Measurements from ENCODE around the gene UBE2E2.
"Not testable (repeated sequence)": the region's sequence is repeated elsewhere in the genome, so short reads cannot be mapped to it uniquely, and the experiment has no call there.

UBE2E2 gene

DNA sequence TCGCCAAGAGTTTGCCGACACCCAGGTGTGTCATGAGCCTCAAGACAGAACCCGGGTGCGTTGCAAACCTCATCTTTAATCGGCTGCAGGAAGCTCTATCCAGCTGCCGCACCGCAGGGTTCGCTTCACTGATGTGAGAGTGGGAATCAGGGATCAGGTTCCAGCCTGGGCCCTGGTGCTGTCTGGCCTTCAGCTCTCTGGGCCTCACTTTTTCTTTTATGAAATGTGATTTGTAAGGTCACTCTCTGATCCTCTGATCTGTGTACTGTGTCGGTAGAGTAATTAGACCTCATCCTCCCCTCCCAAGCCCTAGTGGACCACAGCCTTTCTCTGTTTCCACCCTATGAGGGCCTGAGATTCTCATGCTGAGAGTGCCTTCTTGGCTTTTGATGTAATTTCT is 399.8 kb downstream of the UBE2E2 start:
- no peak for DNase-seq (ENCODE audit: low spot score)
- TF ChIP-seq, protein P1, sequence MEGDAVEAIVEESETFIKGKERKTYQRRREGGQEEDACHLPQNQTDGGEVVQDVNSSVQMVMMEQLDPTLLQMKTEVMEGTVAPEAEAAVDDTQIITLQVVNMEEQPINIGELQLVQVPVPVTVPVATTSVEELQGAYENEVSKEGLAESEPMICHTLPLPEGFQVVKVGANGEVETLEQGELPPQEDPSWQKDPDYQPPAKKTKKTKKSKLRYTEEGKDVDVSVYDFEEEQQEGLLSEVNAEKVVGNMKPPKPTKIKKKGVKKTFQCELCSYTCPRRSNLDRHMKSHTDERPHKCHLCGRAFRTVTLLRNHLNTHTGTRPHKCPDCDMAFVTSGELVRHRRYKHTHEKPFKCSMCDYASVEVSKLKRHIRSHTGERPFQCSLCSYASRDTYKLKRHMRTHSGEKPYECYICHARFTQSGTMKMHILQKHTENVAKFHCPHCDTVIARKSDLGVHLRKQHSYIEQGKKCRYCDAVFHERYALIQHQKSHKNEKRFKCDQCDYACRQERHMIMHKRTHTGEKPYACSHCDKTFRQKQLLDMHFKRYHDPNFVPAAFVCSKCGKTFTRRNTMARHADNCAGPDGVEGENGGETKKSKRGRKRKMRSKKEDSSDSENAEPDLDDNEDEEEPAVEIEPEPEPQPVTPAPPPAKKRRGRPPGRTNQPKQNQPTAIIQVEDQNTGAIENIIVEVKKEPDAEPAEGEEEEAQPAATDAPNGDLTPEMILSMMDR (IDR thresholded peaks at IDR 0.05; ENCODE audit: extremely low read depth, missing control alignments) = no peak

- TF ChIP-seq, protein P1 (IDR thresholded peaks at IDR 0.05; ENCODE audit: extremely low read depth, missing control alignments) = no peak
- no peak for DNase-seq (ENCODE audit: low spot score)
These were observed 404.2 kb downstream of the UBE2E2 start for GRCh38 chr3:23607184-23607847.

DNA sequence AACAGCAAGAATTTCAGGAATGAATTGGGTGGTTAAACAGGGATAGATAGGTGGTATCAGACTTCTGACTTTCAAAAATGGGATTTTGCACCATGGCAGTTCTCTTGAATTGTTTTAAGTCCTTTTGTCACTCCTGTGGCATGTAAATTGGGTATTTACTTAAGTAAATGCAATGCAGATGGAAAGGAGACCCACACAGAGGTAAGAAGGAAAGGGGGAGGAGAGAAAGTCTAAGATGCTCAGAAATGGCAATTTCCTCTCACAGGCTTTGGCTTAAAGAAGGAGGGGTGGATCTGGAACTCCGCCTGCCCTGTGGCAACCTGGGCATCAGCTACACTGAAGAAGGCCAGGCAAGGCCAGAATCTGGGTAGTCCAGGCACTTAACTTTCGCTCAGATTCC is 405.5 kb downstream of the UBE2E2 start:
- TF ChIP-seq, protein P1 (IDR thresholded peaks at IDR 0.05; ENCODE audit: extremely low read depth, missing control alignments) = no peak
- no peak for DNase-seq (ENCODE audit: low spot score)

DNA sequence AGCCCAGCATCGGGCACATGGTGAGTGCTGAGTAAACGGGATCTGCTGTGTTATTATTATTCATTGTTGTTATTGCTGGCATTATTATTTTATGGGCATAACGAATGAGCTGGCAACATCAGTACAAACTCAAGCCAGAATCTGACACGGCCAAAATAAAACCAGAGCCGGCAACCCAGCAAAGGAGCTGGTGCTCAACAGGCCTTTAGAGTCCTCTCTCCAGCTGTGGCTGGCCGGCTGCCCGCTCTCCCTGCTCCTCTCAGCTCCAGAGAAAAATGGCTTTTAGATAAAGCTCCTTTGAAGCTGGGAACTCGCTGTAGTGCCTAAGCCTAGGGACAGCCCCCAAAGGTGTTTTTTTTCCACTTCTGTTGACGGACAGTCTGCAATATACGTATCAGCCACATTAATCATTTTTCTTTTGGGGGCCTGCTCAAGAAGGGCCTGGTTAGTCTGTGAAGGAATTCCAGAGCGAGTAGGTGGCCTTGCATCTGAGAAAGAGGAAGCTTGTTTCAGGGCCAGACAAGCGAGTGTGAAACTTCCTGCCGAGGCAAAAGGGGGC is 408.7 kb downstream of the UBE2E2 start:
- TF ChIP-seq, protein P1 (IDR thresholded peaks at IDR 0.05; ENCODE audit: extremely low read depth, missing control alignments) = no peak
- no peak for DNase-seq (ENCODE audit: low spot score)

GRCh38 chr3:23612296-23612891 is 409.3 kb downstream of the UBE2E2 start:
- DNase-seq (ENCODE audit: low spot score) = no peak
- TF ChIP-seq, protein P1 (IDR thresholded peaks at IDR 0.05; ENCODE audit: extremely low read depth, missing control alignments) = no peak

DNA sequence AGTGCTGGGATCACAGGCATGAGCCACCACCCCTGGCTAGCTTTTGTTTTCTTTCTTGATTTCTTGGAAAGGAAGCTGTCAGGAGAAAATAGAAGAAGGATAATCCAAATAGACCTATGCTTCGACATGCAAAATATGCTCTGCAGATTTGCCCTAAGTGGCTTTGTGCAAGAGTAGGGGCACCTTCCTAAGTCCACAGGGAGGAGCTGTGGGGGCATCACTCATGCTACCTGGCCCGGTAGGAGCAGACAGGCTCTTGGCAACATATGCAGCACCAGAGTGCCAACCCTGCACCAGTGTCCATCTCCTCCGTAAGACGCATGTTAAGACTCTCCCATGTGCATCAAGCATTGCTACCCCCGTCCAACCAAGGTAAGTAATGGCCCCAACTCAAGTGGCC is 411.9 kb downstream of the UBE2E2 start:
- TF ChIP-seq, protein P1 (IDR thresholded peaks at IDR 0.05; ENCODE audit: extremely low read depth, missing control alignments) = no peak
- no peak for DNase-seq (ENCODE audit: low spot score)

- DNase-seq (ENCODE audit: low spot score) = not testable (repeated sequence)
These were observed 415.3 kb downstream of the UBE2E2 start for GRCh38 chr3:23618475-23618874.
